AML-193 (cell line): ENCODE results near the gene KIF19.
A peak's percentile ranks its signal among the peaks of the same experiment; 100 is the strongest.
"Not testable (repeated sequence)": the region's sequence is repeated elsewhere in the genome, so short reads cannot be mapped to it uniquely, and the experiment has no call there.

Experiments used
- DNase-seq, 2 experiments: peaks; one replicate each; lab custom pipeline; 2025; lab: John Stamatoyannopoulos, UW

Gene KIF19

DNA sequence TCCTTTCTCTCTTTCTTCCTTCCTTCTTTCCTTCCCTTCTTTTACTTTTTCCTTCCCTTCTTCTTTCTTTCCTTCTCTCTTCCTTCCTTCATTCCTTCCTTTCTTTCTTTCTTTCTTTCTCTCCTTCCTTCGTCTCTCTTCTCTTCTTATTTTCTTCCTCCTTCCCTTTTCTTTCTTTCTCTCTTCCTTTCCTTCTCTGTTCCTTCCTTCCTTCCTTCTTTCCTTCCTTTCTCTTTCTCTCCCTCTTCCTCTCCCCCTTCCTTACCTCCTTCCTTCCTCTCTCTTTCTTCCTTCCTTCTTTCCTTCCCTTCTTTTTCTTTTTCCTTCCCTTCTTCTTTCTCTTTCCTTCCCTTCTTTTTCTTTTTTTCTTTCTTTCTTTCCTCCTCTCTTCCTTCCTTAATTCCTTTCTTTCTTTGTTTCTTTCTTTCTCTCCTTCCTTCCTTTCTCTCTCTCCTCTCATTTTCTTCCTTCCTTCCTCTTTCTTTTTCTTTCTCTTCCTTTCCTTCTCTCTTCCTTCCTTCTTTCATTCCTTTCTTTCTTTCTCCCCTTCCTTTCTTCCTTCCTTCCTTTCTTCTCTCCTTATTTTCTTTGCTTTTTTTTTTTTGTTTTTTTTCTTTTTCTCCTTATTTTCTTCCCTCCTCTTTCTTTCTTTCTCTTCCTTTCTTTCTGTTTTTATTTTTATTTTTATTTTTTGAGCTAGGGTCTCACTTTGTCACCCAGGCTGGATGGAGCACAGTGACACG is 64.1 kb downstream of the KIF19 start:
- DNase-seq: no peak

GRCh38 chr17:74390680-74391653 is 64.9 kb downstream of the KIF19 start:
- no peak for DNase-seq

DNA sequence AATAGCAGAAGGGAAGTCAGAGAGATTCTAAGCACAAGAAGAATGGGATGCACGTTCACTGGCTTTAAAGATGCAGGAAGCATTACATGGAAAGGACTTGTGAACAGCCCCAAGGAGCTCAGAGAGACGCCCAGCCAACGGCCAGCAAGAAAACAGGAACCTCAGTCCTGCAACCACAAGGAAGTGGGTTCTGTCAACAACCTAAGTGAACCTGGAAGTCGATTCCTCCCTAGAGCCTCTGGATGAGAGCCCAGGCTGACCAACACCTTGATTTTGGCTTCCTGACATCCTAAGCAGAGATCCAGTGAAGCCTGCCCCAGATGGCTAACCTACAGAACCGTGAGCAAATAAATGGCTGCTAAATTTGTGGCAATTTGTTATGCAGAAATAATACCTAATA is 65.7 kb downstream of the KIF19 start:
- peak; percentile 42 to 45 for DNase-seq

DNA sequence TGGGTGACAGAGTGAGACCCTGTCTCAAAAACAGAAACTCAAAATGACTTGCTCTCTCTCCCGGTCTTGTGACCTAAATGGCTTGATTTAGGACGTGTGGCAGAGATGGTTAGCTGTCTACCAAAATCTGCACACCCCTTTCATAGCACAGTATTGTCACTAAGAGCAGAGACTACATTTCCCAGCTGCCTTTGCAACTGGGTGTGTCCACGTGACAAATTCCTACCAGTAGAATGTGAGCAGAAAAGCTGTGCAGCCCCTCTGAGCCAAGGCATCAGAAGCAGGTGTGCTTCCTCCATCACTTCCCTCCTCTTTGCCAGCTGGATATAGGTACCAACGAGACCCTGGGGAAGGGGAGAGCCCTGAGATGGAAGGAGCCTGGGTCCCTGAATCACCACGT is 66.8 kb downstream of the KIF19 start:
- no peak for DNase-seq

- no peak for DNase-seq
Measured at GRCh38 chr17:74393346-74393942, 67.4 kb downstream of the KIF19 start.

- no peak for DNase-seq
Measured at GRCh38 chr17:74394275-74394950, 68.4 kb downstream of the KIF19 start.

- DNase-seq: no peak
Measured at GRCh38 chr17:74394977-74395376, 69.0 kb downstream of the KIF19 start.

DNA sequence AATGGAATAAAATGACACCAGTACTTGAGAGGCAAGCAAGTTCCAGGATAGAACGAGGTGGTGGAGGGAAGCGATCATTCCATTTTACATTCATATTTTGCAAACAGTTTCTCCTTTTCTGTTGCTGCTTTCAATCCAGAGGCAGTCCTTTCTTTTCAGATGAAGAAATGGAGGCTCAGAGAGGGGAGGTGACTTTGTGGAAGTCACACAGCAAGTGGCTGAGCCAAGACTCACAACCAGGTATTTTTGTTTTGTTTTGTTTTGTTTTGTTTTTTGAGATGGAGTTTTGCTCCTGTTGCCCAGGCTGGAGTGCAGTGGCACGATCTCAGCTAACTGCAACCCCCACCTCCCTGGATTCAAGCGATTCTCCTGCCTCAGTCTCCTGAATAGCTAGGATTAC is 70.5 kb downstream of the KIF19 start:
- no peak for DNase-seq

DNA sequence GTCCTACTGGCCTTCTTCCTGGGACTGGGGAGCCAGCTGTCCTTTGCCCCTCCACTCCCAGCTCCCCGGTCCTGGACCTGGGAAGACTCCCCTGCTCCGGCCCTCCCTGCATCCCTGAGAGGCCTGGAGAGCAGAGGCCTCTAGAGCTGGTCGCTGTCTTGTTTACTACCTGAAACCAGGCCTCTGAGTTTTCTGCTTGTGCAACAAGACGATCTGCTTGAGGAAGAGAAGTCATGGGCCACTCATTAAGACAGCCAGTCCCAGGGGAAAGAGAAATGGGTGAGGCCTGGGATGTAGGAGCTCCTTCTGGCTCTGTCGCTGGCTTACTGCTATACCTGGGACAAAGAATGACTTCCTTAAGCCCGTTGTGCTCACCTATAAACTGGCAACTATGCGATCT is 76.0 kb downstream of the KIF19 start:
- DNase-seq: no peak

- no peak for DNase-seq
Measured at GRCh38 chr17:74403512-74404137, 77.6 kb downstream of the KIF19 start.

DNA sequence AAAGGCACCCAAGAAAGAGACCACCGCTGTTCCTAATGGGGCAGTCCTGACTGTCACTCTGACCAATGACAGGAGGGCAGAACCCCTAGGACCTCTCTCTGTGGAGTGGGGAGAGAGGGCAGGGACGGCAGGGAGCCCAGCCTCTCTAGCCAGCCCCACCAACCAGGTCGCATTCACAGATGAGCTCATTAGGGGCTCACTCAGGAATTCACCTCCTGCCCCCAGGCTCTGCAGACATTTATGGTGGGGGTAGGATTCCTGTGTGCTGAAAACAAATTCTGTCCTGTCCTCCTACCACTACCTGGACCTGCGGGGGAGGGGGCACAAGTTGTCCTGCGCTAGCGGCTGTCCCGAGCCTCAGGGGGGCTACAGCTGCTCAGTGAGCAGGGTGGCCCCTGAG is 78.2 kb downstream of the KIF19 start:
- no peak for DNase-seq

- DNase-seq: no peak
Measured at GRCh38 chr17:74404789-74405188, 78.8 kb downstream of the KIF19 start.

DNA sequence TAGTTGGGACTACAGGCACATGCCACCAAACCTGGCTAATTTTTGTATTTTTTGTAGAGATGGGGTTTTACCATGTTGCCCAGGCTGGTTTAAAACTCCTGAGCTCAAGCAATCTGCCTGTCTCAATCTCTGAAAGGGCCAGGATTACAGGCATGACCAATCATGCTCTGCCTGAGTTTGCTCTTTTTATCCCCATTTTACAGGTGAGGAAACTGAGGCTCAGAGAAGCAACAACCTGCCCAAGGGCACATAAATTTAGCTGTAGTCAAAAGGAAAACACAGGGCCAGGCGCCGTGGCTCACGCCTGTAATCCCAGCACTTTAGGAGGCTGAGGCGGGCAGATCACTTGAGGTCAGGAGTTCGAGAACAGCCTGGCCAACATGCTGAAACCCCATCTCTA is 79.3 kb downstream of the KIF19 start:
- not testable (repeated sequence) for DNase-seq
